GM12873 (cell line): Measurements from ENCODE around the gene SLC25A36.

Source experiments
- CTCF ChIP-seq: IDR thresholded peaks from 2 replicates; pipeline ENCODE4 v1.5.1; 2012; ENCODE audit warnings: low read depth, mild to moderate bottlenecking, moderate library complexity, low read length, control low read depth; ENCODE audit not compliant: insufficient read depth; ENCODE audit errors: missing control alignments

SLC25A36 gene

GRCh38 chr3:140920029-140920428 lies 21.6 kb upstream of the SLC25A36 start:
- TF ChIP-seq CTCF: no peak

- peak; percentile 35 for TF ChIP-seq CTCF
Measured at GRCh38 chr3:140922634-140923033, 19.0 kb upstream of the SLC25A36 start.

GRCh38 chr3:140924097-140924873 lies 17.4 kb upstream of the SLC25A36 start:
- no peak for TF ChIP-seq CTCF

- no peak for TF ChIP-seq CTCF
Measured at GRCh38 chr3:140927279-140928069, 14.2 kb upstream of the SLC25A36 start.

GRCh38 chr3:140929446-140929845 lies 12.2 kb upstream of the SLC25A36 start:
- no peak for TF ChIP-seq CTCF

GRCh38 chr3:140931016-140931454 lies 10.6 kb upstream of the SLC25A36 start:
- no peak for TF ChIP-seq CTCF

- TF ChIP-seq CTCF: no peak
Measured at GRCh38 chr3:140931801-140932200, 9.8 kb upstream of the SLC25A36 start.
